Measurements from ENCODE around the gene MEP1B. TPM values are rescaled to one million over a fixed set of nuclear protein-coding genes. Genes with fewer than 3 reads are reported as not detected.
A peak's percentile ranks its signal among the peaks of the same experiment; 100 is the strongest.

MEP1B gene
- total RNA-seq, 4 donors from 2014 or later = 2.0 to 32.4 (median 19.9) TPM

DNA sequence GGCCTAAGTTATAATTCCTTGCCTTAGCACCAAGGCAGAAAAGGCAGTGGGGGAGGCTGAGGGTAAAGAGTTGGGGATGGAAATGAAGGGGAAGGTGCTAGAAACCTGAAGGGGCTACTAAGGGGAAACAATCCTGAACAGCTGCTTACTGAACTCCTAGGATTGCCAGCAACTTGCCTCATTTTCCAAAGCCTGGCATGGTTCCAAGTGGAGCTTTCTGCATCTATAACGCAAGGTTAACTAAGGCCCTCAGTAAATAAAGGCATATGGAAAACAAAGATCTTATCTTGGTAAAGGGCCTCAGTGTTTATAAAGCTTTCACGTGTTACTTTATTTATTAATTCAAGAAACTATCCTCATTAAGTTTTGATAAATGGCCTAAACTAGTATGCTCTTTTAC, 10.9 kb downstream of the MEP1B start:
- peaks cover 0 to 21% (median 12%) of the 10 kb centered on the region in 4 donors for H3K4me1 ChIP-seq
- H3K4me3 ChIP-seq = no peak overlapping the region
- in situ Hi-C loops (cut with MboI; ENCODE audit: low pct_ligation_motif_present in 1 of 4, low pct_unique_long_range_greater_than_20kb in 1 of 4, low sequenced_read_pairs in 3 of 4) = no loop called here
- WGBS, 2 donors (ENCODE audit: low coverage in 1 of 2) = 37 to 44% methylated on average over 2 of the region's 2 CpGs
- no peaks in the 10 kb centered on the region for H3K27me3 ChIP-seq
- TF ChIP-seq, protein P1, sequence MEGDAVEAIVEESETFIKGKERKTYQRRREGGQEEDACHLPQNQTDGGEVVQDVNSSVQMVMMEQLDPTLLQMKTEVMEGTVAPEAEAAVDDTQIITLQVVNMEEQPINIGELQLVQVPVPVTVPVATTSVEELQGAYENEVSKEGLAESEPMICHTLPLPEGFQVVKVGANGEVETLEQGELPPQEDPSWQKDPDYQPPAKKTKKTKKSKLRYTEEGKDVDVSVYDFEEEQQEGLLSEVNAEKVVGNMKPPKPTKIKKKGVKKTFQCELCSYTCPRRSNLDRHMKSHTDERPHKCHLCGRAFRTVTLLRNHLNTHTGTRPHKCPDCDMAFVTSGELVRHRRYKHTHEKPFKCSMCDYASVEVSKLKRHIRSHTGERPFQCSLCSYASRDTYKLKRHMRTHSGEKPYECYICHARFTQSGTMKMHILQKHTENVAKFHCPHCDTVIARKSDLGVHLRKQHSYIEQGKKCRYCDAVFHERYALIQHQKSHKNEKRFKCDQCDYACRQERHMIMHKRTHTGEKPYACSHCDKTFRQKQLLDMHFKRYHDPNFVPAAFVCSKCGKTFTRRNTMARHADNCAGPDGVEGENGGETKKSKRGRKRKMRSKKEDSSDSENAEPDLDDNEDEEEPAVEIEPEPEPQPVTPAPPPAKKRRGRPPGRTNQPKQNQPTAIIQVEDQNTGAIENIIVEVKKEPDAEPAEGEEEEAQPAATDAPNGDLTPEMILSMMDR (IDR thresholded peaks at IDR 0.05) = no peak
- intact Hi-C loops (cut with DNase I; ENCODE audit: low total_unique reads) = no loop called here
- no peaks in the 10 kb centered on the region for H3K9me3 ChIP-seq
- H3K27ac ChIP-seq = peak overlapping the region in 3 of 4 donors; percentile 45 to 73 (median 68)
- peak; percentile 17 for DNase-seq
- H3K36me3 ChIP-seq = no peaks in the 10 kb centered on the region

GRCh38 chr18:32201948-32202672, 12.3 kb downstream of the MEP1B start:
- H3K27ac ChIP-seq = peak overlapping the region; percentile 54 to 73 (median 68)
- peaks cover 0 to 21% (median 12%) of the 10 kb centered on the region in 4 donors for H3K4me1 ChIP-seq
- 50 to 57% methylated on average over 3 of the region's 3 CpGs for WGBS, 2 donors (ENCODE audit: low coverage in 1 of 2)
- in situ Hi-C loops (cut with MboI; ENCODE audit: low pct_ligation_motif_present in 1 of 4, low pct_unique_long_range_greater_than_20kb in 1 of 4, low sequenced_read_pairs in 3 of 4) (no loop called here), intact Hi-C loops (cut with DNase I; ENCODE audit: low total_unique reads) (no loop called here)
- H3K9me3 ChIP-seq = no peaks in the 10 kb centered on the region
- no peak overlapping the region for H3K4me3 ChIP-seq
- DNase-seq = peak; percentile 94
- H3K27me3 ChIP-seq = no peaks in the 10 kb centered on the region
- no peaks in the 10 kb centered on the region for H3K36me3 ChIP-seq
- TF ChIP-seq POLR2AphosphoS5 (IDR thresholded peaks at IDR 0.05) = peak in 2 of 3 donors; percentile 46 to 57
- TF ChIP-seq, protein P1 (IDR thresholded peaks at IDR 0.05) = no peak

- peak overlapping the region; percentile 38 to 57 (median 49) for H3K27ac ChIP-seq
- WGBS, 2 donors (ENCODE audit: low coverage in 1 of 2) = 28 to 100% methylated on average over 1 to 2 of the region's 2 CpGs
- no peak overlapping the region for H3K4me3 ChIP-seq
- intact Hi-C loops (cut with DNase I; ENCODE audit: low total_unique reads) = no loop called here
- H3K36me3 ChIP-seq = no peaks in the 10 kb centered on the region
- H3K27me3 ChIP-seq = no peaks in the 10 kb centered on the region
- DNase-seq = peak; percentile 74
- no peaks in the 10 kb centered on the region for H3K9me3 ChIP-seq
- H3K4me1 ChIP-seq = peaks cover 0 to 36% (median 9%) of the 10 kb centered on the region in 4 donors
- TF ChIP-seq, protein P1 (IDR thresholded peaks at IDR 0.05) = no peak
- no peak for TF ChIP-seq POLR2A (IDR thresholded peaks at IDR 0.05)
- peak in 2 of 3 donors; percentile 36 to 49 for TF ChIP-seq POLR2AphosphoS5 (IDR thresholded peaks at IDR 0.05)
- no peak for TF ChIP-seq EP300 (IDR thresholded peaks at IDR 0.05; ENCODE audit: low read depth)
- in situ Hi-C loops (cut with MboI; ENCODE audit: low pct_ligation_motif_present in 1 of 4, low pct_unique_long_range_greater_than_20kb in 1 of 4, low sequenced_read_pairs in 3 of 4) = no loop called here
These were observed 18.2 kb downstream of the MEP1B start for GRCh38 chr18:32208023-32208422.

DNA sequence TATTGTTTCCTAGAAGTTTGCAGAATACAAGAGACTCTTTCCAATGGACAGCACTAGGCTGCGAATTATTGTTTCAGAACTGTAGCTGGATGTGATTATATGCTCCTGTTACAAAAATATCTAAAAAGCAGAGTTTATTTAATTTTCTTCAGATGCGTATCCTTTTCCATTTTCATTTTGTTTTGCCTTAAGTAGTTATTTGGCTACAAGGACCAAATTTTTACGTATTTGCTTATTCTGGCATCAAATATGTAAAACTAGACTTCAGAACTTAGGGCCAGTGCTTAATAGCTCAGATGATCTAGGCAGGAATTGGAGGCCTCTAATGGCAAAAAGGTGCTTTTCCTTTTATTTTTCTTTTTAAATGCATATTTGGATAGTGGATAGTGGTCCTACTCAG, 18.7 kb downstream of the MEP1B start:
- in situ Hi-C loops (cut with MboI; ENCODE audit: low pct_ligation_motif_present in 1 of 4, low pct_unique_long_range_greater_than_20kb in 1 of 4, low sequenced_read_pairs in 3 of 4) (no loop called here), intact Hi-C loops (cut with DNase I; ENCODE audit: low total_unique reads) (no loop called here)
- Histone ChIP-seq H3K27ac (peak overlapping the region in 3 of 4 donors; percentile 28 to 57 (median 56)), H3K36me3 (no peaks in the 10 kb centered on the region), H3K9me3 (no peaks in the 10 kb centered on the region), H3K4me3 (no peak overlapping the region), H3K27me3 (no peaks in the 10 kb centered on the region), H3K4me1 (peaks cover 0 to 34% (median 9%) of the 10 kb centered on the region in 4 donors)
- 90 to 94% methylated on average over 3 of the region's 3 CpGs for WGBS, 2 donors (ENCODE audit: low coverage in 1 of 2)
- TF ChIP-seq, protein P1 (IDR thresholded peaks at IDR 0.05) = no peak
- TF ChIP-seq POLR2A (IDR thresholded peaks at IDR 0.05) = no peak
- no peak for TF ChIP-seq EP300 (IDR thresholded peaks at IDR 0.05; ENCODE audit: low read depth)
- no peak for TF ChIP-seq POLR2AphosphoS5 (IDR thresholded peaks at IDR 0.05)
- no peak for DNase-seq
